Activated CD4-positive, alpha-beta T cell treated with anti-CD3 and anti-CD28 coated beads, Interleukin-2, amount 10 ng/mL, durations not matched to agents 24 days and 14 days (primary cell): ENCODE measurements around the gene ZNF148. TPM values are rescaled to one million over a fixed set of nuclear protein-coding genes. Genes with fewer than 3 reads are reported as not detected.

ENCODE experiments used
- DNase-seq: peaks from one replicate; pipeline ENCODE4 v3.0.0; 2022
- H3K27ac Mint-ChIP-seq: one replicate; pipeline ENCODE4 v1.8.0; 2022; ENCODE audit warnings: mild to moderate bottlenecking, mixed read lengths
- H3K27me3 Mint-ChIP-seq: one replicate; pipeline ENCODE4 v1.8.0; 2022; ENCODE audit warnings: mixed read lengths
- H3K36me3 Mint-ChIP-seq: one replicate; pipeline ENCODE4 v1.8.0; 2022; ENCODE audit warnings: low read depth, mild to moderate bottlenecking, mixed read lengths
- H3K4me1 Mint-ChIP-seq: one replicate; pipeline ENCODE4 v1.8.0; 2021; ENCODE audit warnings: mixed read lengths
- H3K4me3 Mint-ChIP-seq: one replicate; pipeline ENCODE4 v1.8.0; 2022; ENCODE audit warnings: mild to moderate bottlenecking, moderate library complexity, mixed read lengths
- H3K9me3 Mint-ChIP-seq: one replicate; pipeline ENCODE4 v1.8.0; 2021; ENCODE audit warnings: mixed read lengths
- intact Hi-C: fragments of 100-400 bp; cut with micrococcal nuclease; formaldehyde crosslinking; loops from one replicate; pipeline ENCODE4 v1.15.1; 2023
- total RNA-seq: library from RNA; stranded (reverse); gene quantifications from 2 replicates; pipeline ENCODE4 v1.2.3, GENCODE V29; 2022

The ZNF148 gene
- total RNA-seq, 1 donor from 2014 or later, result 31.8 TPM

DNA sequence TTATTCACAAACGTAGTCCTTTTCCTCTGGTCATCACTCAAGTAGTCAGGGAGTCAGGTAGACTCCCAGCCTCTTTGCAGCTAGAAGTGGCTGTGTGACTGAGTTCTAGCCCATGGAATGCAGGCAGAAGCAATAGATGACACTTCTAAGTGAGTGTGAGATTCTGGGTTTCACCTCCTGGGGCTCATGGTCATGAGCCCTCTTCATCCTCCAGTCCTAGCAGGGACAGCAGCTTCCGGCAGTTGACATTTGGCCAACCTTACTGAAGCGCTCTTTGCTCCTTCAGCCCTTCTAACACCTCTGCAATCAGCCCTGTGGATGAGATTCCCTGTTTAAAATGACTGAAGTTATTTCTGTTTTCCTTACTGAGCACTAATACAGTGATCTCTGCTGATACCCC is 184.3 kb downstream of the ZNF148 start:
- Mint-ChIP-seq H3K36me3 (no peaks in the 10 kb centered on the region), H3K4me1 (peaks cover 8% of the 10 kb centered on the region), H3K4me3 (no peak overlapping the region), H3K27ac (no peak overlapping the region), H3K27me3 (peaks cover 27% of the 10 kb centered on the region), H3K9me3 (no peaks in the 10 kb centered on the region)
- intact Hi-C loops, result no loop called here
- no peak for DNase-seq

DNA sequence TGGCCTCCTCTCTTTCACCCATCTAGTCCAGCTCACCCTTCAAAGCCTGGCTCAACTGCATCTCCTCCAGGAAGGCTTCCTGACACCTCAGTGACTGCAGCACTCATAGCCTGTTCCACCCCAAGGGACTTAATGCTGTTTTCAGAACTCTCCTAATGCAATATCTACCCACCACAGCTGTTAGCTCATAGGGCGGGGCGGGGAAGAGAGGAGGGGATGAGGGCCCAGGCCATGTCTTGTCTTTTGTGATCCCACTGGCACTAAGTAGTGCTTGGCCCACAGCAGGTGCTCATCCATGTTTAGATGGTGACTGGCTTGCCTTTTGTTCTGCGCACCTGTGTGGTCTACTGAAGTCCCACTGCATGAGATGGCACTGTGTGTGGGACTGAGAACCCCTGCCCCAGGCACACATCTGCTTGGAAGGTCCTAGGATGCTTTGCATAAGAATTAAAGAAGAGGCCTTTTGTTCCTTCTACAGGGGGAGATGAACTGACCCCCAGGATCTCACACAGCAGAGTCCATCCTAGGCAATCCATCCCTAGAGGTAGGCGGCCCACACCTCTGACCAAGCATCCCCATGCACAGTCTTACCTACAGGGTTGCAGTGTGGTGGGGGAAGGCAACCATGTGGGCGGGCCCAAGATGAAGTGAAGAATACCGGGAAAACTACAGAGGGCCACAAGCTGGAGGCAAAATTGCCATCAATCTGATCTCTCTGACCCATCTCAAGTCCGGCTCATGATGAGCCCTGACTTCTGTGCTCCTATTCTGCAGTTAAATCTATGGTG is 185.6 kb downstream of the ZNF148 start:
- no peaks in the 10 kb centered on the region for H3K9me3 Mint-ChIP-seq
- H3K36me3 Mint-ChIP-seq, result no peaks in the 10 kb centered on the region
- H3K4me1 Mint-ChIP-seq, result peaks cover 5% of the 10 kb centered on the region
- peaks cover 23% of the 10 kb centered on the region for H3K27me3 Mint-ChIP-seq
- H3K4me3 Mint-ChIP-seq, result no peak overlapping the region
- H3K27ac Mint-ChIP-seq, result no peak overlapping the region
- intact Hi-C loops, result no loop called here
- no peak for DNase-seq

DNA sequence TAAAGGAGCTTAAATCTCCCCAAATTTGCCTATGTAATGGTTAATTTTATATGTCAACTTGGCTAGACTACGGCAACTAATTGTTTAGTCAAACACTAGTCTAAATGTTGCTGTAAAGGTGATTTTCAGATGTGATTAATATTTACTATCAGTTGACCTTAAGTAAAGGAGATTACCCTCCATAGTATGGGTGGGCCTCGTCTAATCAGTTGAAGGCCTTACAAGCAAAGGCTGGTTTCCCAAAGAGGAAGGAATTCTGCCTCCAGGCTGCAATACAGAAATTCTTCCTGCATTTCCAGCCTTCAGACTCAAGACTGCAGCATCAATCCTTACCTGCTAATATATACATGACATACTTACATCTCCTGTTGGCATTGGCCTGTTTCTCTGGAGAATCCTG is 186.2 kb downstream of the ZNF148 start:
- intact Hi-C loops, result no loop called here
- no peaks in the 10 kb centered on the region for H3K36me3 Mint-ChIP-seq
- no peak for DNase-seq
- no peak overlapping the region for H3K4me3 Mint-ChIP-seq
- no peaks in the 10 kb centered on the region for H3K9me3 Mint-ChIP-seq
- H3K27me3 Mint-ChIP-seq, result peaks cover 21% of the 10 kb centered on the region
- no peak overlapping the region for H3K27ac Mint-ChIP-seq
- H3K4me1 Mint-ChIP-seq, result peaks cover 5% of the 10 kb centered on the region

DNA sequence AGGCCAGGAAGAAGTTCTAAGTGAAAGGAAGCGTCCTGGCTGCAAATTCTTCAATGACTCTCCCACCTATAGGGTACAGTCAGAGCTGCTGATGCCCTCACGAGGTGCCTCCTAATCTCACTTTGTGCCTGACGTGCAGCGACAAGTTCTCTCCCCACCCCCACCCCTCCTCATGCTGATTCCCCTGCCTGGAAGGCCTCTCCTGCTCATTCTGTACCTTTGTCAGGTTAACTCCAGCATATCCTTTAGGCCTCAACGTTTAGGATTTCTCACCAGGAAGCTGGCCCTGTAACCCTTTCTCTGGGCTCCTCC is 187.6 kb downstream of the ZNF148 start:
- no peak for DNase-seq
- no peak overlapping the region for H3K27ac Mint-ChIP-seq
- no peaks in the 10 kb centered on the region for H3K9me3 Mint-ChIP-seq
- peaks cover 5% of the 10 kb centered on the region for H3K4me1 Mint-ChIP-seq
- intact Hi-C loops, result no loop called here
- H3K4me3 Mint-ChIP-seq, result no peak overlapping the region
- H3K36me3 Mint-ChIP-seq, result no peaks in the 10 kb centered on the region
- H3K27me3 Mint-ChIP-seq, result peaks cover 11% of the 10 kb centered on the region

DNA sequence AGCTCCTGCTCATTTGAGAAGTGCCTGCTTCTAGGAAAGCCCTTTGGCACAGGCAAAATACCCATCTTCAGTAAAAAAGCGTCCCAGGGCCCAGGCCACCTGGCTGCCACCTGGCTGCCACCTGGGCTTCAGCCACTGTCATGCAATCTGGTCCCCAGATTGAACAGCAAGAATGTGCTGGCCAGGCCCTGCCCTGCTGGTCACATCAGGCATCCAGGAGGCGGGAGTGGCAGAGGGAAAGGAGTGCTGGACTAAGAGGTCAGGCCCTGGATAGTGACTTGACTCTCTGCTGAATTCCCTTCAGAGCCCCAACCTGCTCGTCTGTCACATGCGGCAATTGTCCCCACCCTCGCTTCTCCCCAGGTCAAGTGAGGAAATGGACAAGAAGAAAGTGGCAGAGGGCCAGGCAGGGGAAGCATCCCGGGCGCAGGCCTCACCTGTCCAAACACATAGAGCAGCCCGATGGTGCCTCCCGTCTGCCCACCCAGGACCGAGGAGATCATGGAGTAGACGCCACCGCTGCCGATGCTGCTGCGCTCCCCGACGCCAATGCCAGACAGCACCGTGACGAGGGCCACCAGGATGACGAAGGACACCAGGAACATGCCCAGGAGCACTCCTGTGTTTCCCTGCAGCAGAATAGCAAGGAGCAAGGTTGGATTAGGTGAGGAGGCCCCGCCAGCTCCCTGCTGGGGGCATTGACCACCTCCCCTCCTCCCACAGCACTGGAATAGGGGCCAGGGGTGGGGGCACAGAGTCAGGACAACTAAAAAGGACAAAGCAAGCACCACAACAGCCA is 188.1 kb downstream of the ZNF148 start:
- H3K4me3 Mint-ChIP-seq, result no peak overlapping the region
- peaks cover 7% of the 10 kb centered on the region for H3K27me3 Mint-ChIP-seq
- H3K9me3 Mint-ChIP-seq, result no peaks in the 10 kb centered on the region
- intact Hi-C loops, result no loop called here
- H3K36me3 Mint-ChIP-seq, result no peaks in the 10 kb centered on the region
- H3K4me1 Mint-ChIP-seq, result peaks cover 5% of the 10 kb centered on the region
- DNase-seq, result no peak
- H3K27ac Mint-ChIP-seq, result no peak overlapping the region

DNA sequence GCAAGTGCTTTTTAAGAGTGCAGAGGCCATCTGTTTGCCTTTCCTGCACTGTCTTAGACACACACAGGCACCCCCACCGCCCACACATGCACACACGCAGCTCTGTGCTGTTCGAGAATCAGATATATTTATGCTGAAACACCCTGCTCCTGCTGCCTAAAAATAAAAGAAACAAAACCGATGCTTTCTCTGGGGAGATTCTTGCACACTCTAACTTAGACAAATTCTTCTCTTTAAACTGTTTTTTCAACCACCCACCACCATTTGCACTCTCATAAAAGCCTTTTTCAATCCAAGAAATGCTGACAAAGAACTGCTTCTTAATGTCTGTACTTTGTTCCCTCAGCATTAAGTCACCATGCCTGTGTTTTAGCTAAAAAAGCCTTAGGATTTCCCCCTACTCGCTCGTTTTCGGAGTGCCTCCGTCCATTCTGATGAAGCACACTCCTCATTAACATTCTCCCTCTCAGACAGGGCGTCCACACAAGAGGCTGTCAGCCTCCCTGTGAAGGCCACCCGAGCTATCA is 188.8 kb downstream of the ZNF148 start:
- intact Hi-C loops, result no loop called here
- Mint-ChIP-seq H3K4me3 (no peak overlapping the region), H3K36me3 (no peaks in the 10 kb centered on the region), H3K27me3 (peaks cover 6% of the 10 kb centered on the region), H3K9me3 (no peaks in the 10 kb centered on the region), H3K4me1 (peaks cover 3% of the 10 kb centered on the region), H3K27ac (no peak overlapping the region)
- no peak for DNase-seq

DNA sequence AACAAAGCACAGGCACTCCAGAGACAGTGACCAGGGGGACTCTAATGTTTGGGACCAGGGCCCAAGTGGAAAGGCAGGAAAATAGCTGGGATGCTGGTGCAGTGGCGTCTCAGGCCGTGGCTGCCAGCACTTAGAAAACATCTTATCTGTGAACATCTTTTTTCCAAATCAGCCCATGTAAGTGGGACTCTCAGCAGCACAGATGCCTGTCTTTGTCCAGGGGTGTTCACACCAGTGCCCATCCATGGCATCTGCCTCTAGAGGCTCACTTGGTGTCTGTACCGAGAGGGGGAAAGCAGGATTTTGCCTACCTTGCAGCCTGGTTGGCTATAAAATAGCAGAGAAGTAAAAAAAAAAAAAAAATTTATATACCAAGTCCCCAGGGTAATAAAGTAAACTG is 189.3 kb downstream of the ZNF148 start:
- no peak overlapping the region for H3K27ac Mint-ChIP-seq

DNA sequence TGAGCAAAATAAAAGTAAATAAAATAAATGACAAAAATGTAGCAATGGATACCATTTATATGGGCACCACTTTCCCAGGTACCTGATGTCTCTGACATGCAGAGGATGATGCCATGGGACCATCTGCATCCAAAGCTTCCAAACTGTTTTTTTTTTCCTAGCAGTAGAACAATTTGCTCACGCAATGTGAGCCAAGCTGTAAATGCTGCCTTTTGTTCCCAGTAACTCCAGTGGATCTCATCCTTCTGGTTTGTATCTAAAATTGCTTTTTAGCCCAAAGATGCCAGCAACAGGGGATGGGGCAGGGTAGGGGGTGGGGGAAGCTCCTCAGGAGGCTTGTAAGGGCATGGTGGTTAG is 195.3 kb downstream of the ZNF148 start:
- Mint-ChIP-seq H3K36me3 (no peaks in the 10 kb centered on the region), H3K4me1 (peaks cover 2% of the 10 kb centered on the region), H3K27ac (no peak overlapping the region), H3K27me3 (no peaks in the 10 kb centered on the region), H3K4me3 (no peak overlapping the region), H3K9me3 (no peaks in the 10 kb centered on the region)
- no peak for DNase-seq
- intact Hi-C loops, result no loop called here

More for the DNA sequence above, 189.3 kb downstream of the ZNF148 start:
- peaks cover 3% of the 10 kb centered on the region for H3K4me1 Mint-ChIP-seq
- no peaks in the 10 kb centered on the region for H3K36me3 Mint-ChIP-seq
- intact Hi-C loops, result no loop called here
- no peaks in the 10 kb centered on the region for H3K9me3 Mint-ChIP-seq
- peaks cover 6% of the 10 kb centered on the region for H3K27me3 Mint-ChIP-seq
- no peak for DNase-seq
- H3K4me3 Mint-ChIP-seq, result no peak overlapping the region

DNA sequence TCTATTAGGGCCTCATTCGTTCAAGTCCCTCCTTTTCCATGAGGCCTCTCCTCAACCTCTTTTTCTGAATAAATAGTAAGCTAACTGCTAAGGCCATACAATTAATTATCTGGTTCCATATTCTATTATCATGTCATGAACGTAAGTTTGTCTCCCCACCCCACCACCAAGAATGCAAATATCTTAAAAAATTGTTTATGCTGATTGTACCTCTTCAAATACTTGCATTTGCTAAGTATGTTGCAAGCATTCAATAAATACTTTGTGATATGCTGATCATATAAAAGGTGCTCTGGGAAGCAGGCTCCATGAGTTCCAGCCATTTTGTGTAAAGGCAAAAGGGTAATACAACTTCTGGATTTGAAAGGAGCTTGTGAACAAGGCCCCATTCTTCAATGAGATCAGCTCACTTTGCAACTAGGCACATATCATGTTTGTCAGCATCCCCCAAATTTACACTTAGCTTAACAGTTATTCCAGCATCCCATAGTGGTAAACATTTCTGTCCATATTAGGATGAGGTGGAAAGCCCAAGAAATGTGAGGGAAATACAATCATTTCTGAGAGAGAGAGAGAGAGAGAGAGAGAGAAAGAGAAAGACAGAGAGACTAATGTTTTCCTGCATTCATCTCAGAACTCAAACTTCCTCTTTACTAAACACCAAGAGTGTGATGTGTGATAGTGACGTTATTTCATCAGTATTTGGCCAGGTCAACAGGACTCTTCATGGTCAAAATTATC is 195.8 kb downstream of the ZNF148 start:
- H3K36me3 Mint-ChIP-seq, result no peaks in the 10 kb centered on the region
- no peak overlapping the region for H3K4me3 Mint-ChIP-seq
- intact Hi-C loops, result no loop called here
- H3K4me1 Mint-ChIP-seq, result peaks cover 2% of the 10 kb centered on the region
- H3K27me3 Mint-ChIP-seq, result peaks cover 4% of the 10 kb centered on the region
- DNase-seq, result no peak
- H3K27ac Mint-ChIP-seq, result no peak overlapping the region
- H3K9me3 Mint-ChIP-seq, result peaks cover 5% of the 10 kb centered on the region

DNA sequence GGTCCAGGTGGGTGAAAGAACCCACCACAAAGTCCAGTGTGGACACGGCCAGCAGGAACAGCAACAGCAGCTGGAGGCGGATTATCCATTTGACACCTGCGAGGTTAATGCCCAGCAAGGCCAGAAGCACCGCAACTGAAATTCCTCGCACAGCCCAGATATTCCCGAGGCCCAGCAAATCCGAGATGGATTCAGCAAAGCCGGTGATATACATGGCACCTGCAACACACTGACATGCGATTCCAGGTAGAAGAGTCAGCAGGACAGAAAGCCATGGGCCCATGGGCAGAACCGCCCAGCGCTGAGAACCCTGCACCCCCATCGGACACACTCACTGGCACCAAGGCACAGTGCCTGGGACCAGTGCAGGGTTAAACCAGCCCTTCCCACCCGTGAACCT is 197.4 kb downstream of the ZNF148 start:
- DNase-seq, result no peak
- Mint-ChIP-seq H3K4me3 (no peak overlapping the region), H3K27ac (no peak overlapping the region), H3K36me3 (no peaks in the 10 kb centered on the region), H3K9me3 (peaks cover 5% of the 10 kb centered on the region), H3K27me3 (peaks cover 13% of the 10 kb centered on the region), H3K4me1 (peaks cover 2% of the 10 kb centered on the region)
- intact Hi-C loops, result no loop called here

Other genes with a start within 250 kb of the ZNF148 start
- 1.1 and 1.2 TPM in 2 replicates for gene SLC12A8, start 162.6 kb downstream of the ZNF148 start, total RNA-seq
- gene SNX4, start 144.9 kb upstream of the ZNF148 start, total RNA-seq, result 44.4 and 45.3 TPM in 2 replicates
- 12.3 and 12.6 TPM in 2 replicates for gene OSBPL11, start 220.2 kb upstream of the ZNF148 start, total RNA-seq